GM21529 (cell line): ENCODE measurements around the gene SGK1.

ENCODE experiments used
- ATAC-seq: cut with Tn5 transposase; IDR thresholded peaks from one replicate; pipeline ENCODE4 v1.9.1; 2021; ENCODE audit not compliant: unreplicated experiment

Gene SGK1

DNA sequence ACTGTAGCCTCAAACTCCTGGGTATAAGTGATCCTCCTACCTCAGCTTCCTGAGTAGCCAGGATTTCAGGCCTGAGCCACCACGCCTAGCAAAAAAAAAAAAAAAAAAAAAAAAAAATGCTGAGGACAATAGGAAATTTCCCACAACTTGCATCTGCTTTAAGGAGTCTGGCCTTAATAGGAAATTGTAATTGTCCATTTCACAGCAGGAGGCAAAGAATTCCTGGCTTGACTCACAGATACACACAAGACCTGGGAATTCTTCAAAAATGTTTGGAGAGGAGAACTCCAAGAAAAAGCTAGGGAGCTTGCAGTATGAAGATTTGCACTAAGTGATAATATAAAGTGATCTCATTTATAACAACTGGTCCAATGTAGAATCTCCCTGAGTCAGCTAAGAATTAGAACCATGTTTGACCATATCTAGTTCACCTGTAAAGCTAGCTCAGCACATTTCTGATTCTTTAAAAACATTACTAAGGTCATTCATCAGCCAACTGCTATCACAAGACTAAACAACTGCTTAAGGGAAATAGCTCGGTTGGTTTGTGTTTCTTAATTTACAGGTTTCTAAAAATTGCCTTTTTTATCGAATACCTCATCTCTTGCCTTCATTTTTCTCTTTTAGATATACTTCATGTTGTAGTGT, 185.3 kb downstream of the SGK1 start:
- no peak for ATAC-seq

DNA sequence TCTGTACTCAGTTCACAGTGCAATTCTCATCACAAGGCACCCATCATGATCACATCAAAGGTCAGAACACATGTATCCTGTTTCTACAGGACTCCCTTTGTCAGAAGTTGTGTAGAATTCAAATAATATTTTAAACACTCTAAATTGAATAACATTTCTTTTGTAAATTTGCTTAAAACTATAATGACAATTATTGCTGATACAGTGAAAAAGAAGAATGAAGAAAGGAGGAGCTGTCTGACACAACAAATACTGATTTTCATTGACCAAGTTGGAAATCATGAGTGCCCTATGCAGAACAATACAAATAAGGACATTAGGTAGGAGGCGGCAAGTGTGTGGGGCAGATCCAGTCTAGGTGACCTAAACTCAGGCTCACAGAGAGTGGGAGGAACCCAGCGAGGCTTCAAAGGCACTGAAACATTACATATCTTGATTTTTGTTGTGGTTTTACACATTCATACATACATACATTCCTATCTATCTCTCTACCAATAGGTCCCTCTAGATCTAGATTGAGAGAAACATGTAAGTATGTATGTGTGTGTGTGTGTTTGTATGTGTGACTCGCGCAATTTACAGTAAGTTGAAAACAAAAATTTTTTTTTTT, 186.3 kb downstream of the SGK1 start:
- ATAC-seq: no peak

GRCh38 chr6:134128146-134128545, 189.8 kb downstream of the SGK1 start:
- ATAC-seq: no peak

- peak; percentile 68 for ATAC-seq
These were observed 194.2 kb downstream of the SGK1 start for GRCh38 chr6:134123666-134124208.

DNA sequence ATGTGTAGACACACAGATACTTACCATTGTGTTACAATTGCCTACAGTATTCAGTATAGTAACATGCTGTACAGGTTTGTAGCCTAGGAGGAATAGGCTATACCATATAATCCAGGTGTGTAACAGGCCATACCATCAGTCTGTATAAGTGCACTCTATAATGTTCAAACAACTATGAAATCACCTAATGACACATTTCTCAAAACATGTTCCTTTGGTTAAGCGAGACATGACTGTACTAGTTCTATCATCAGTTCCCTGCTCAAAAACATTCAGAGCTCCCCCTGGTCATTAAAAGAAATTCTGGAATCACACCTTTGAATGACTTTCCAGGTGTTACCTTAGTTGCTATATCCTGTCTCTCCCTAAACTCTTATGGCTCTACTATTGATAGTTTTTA, 195.1 kb downstream of the SGK1 start:
- no peak for ATAC-seq

- no peak for ATAC-seq
These were observed 198.4 kb downstream of the SGK1 start for GRCh38 chr6:134119486-134119885.
